ENCODE data around the gene KCNC1.
A peak's percentile ranks its signal among the peaks of the same experiment; 100 is the strongest.

KCNC1 gene

GRCh38 chr11:17734418-17734911 lies at the start of gene KCNC1:
Gene KCNC1, plus strand, starts transcription at chr11:17734781. Its CDS starts 1,222 bp downstream, at chr11:17736003.
- no peak for DNase-seq (ENCODE audit: low spot score)

- DNase-seq (ENCODE audit: low spot score), result no peak
Measured at GRCh38 chr11:17686231-17686980, 48.2 kb upstream of the KCNC1 start.

- no peak for DNase-seq (ENCODE audit: low spot score)
Measured at GRCh38 chr11:17687946-17688670, 46.5 kb upstream of the KCNC1 start.

- DNase-seq (ENCODE audit: low spot score), result no peak
Measured at GRCh38 chr11:17691550-17691949, 43.0 kb upstream of the KCNC1 start.

- no peak for DNase-seq (ENCODE audit: low spot score)
Measured at GRCh38 chr11:17691976-17692375, 42.6 kb upstream of the KCNC1 start.

- no peak for DNase-seq (ENCODE audit: low spot score)
Measured at GRCh38 chr11:17692931-17693330, 41.6 kb upstream of the KCNC1 start.

- DNase-seq (ENCODE audit: low spot score), result no peak
Measured at GRCh38 chr11:17693531-17693930, 41.0 kb upstream of the KCNC1 start.

- DNase-seq (ENCODE audit: low spot score), result no peak
Measured at GRCh38 chr11:17694494-17695110, 40.0 kb upstream of the KCNC1 start.

GRCh38 chr11:17695454-17696441 lies 38.8 kb upstream of the KCNC1 start:
- DNase-seq (ENCODE audit: low spot score), result no peak

GRCh38 chr11:17696741-17697140 lies 37.8 kb upstream of the KCNC1 start:
- DNase-seq (ENCODE audit: low spot score), result no peak

- no peak for DNase-seq (ENCODE audit: low spot score)
Measured at GRCh38 chr11:17697175-17697949, 37.2 kb upstream of the KCNC1 start.

GRCh38 chr11:17699147-17700114 lies 35.1 kb upstream of the KCNC1 start:
- DNase-seq (ENCODE audit: low spot score), result peak; percentile 7

GRCh38 chr11:17700991-17701390 lies 33.6 kb upstream of the KCNC1 start:
- DNase-seq (ENCODE audit: low spot score), result no peak

- DNase-seq (ENCODE audit: low spot score), result no peak
Measured at GRCh38 chr11:17702876-17703275, 31.7 kb upstream of the KCNC1 start.

GRCh38 chr11:17703951-17704350 lies 30.6 kb upstream of the KCNC1 start:
- peak; percentile 40 for DNase-seq (ENCODE audit: low spot score)

- no peak for DNase-seq (ENCODE audit: low spot score)
Measured at GRCh38 chr11:17707830-17708229, 26.8 kb upstream of the KCNC1 start.

- no peak for DNase-seq (ENCODE audit: low spot score)
Measured at GRCh38 chr11:17711836-17712235, 22.7 kb upstream of the KCNC1 start.

- DNase-seq (ENCODE audit: low spot score), result no peak
Measured at GRCh38 chr11:17713851-17714250, 20.7 kb upstream of the KCNC1 start.

- DNase-seq (ENCODE audit: low spot score), result no peak
Measured at GRCh38 chr11:17714356-17714854, 20.2 kb upstream of the KCNC1 start.
